Thoracic aorta (tissue), 2 donors: ENCODE data around the gene DUSP15. TPM values are rescaled to one million over a fixed set of nuclear protein-coding genes. Genes with fewer than 3 reads are reported as not detected.

Experiments
- ATAC-seq: fragments of 150-250 bp; one replicate; pipeline ENCODE4 v1.8.0; 2017; ENCODE audit warnings: low read depth; ENCODE audit not compliant: insufficient number of reproducible peaks, low FRiP score
- DNase-seq: peaks from one replicate; pipeline ENCODE4 v3.0.0-alpha.2; 2020; ENCODE audit warnings: low spot score
- H3K27ac ChIP-seq, 2 donors: fragments of 200-600 bp; sonication (generic); 1 replicate in 1 of 2; 2 replicates in 1 of 2; pipeline ENCODE4 v1.5.1; 2016; ENCODE audit warnings: mild to moderate bottlenecking in 2 of 2, moderate library complexity in 2 of 2
- H3K27me3 ChIP-seq: fragments of 200-600 bp; sonication (generic); replicated peaks from 2 replicates; pipeline ENCODE4 v1.6.0; 2016; ENCODE audit warnings: mild to moderate bottlenecking; ENCODE audit not compliant: insufficient read depth
- H3K36me3 ChIP-seq: fragments of 200-600 bp; sonication (generic); one replicate; pipeline ENCODE4 v1.5.1; 2016
- H3K4me1 ChIP-seq, 2 donors: fragments of 200-600 bp; sonication (generic); 1 replicate in 1 of 2; 2 replicates in 1 of 2; pipeline versions ENCODE4 v1.5.1 to v1.6.0; 2016; ENCODE audit warnings: low read depth in 2 of 2, mild to moderate bottlenecking in 1 of 2; ENCODE audit not compliant: control insufficient read depth in 1 of 2
- H3K4me3 ChIP-seq: fragments of 200-600 bp; sonication (generic); 2 replicates; pipeline ENCODE4 v1.5.1; 2016; ENCODE audit warnings: mild to moderate bottlenecking
- H3K9me3 ChIP-seq: fragments of 200-600 bp; sonication (generic); 2 replicates; pipeline ENCODE4 v1.5.1; 2016
- CTCF ChIP-seq: fragments of 200-600 bp; sonication (generic); IDR thresholded peaks from one replicate; pipeline ENCODE4 v1.5.1; 2019; ENCODE audit warnings: antibody characterized with exemption
- total RNA-seq, 2 donors: library from RNA; depleted of rRNA; stranded (reverse); fragments of >200 nt; gene quantifications; one replicate each; pipeline versions ENCODE4 v1.1.0 to v1.2.3, GENCODE V29; 2016

DUSP15 gene
- total RNA-seq, 2 donors from 2014 or later, result 3.9 to 5.6 TPM

GRCh38 chr20:31875671-31876070 is 5.3 kb upstream of the DUSP15 start:
- Histone ChIP-seq H3K4me3 (no peak overlapping the region), H3K9me3 (no peaks in the 10 kb centered on the region), H3K36me3 (no peaks in the 10 kb centered on the region), H3K27ac (no peak overlapping the region), H3K4me1 (peaks cover 0 to 12% of the 10 kb centered on the region in 2 donors), H3K27me3 (no peaks in the 10 kb centered on the region)
- DNase-seq (no peak), ATAC-seq (no peak)
- no peak for TF ChIP-seq CTCF

- no peak for ATAC-seq
- Histone ChIP-seq H3K9me3 (no peaks in the 10 kb centered on the region), H3K4me1 (peaks cover 8 to 31% of the 10 kb centered on the region in 2 donors), H3K27me3 (no peaks in the 10 kb centered on the region), H3K36me3 (no peaks in the 10 kb centered on the region), H3K4me3 (no peak overlapping the region), H3K27ac (no peak overlapping the region)
- TF ChIP-seq CTCF, result no peak
- DNase-seq, result no peak
Measured at GRCh38 chr20:31872406-31872805, 2.1 kb upstream of the DUSP15 start.

GRCh38 chr20:31871618-31871954 is 1.3 kb upstream of the DUSP15 start:
- Histone ChIP-seq H3K27ac (no peak overlapping the region), H3K9me3 (no peaks in the 10 kb centered on the region), H3K36me3 (no peaks in the 10 kb centered on the region), H3K4me3 (no peak overlapping the region), H3K27me3 (no peaks in the 10 kb centered on the region), H3K4me1 (peaks cover 8 to 31% of the 10 kb centered on the region in 2 donors)
- no peak for DNase-seq
- no peak for ATAC-seq
- no peak for TF ChIP-seq CTCF

- no peak for ATAC-seq
- H3K9me3 ChIP-seq, result no peaks in the 10 kb centered on the region
Measured at GRCh38 chr20:31870726-31871617, 645 bp upstream of the DUSP15 start.

GRCh38 chr20:31869673-31869941 is 720 bp downstream of the DUSP15 start:
- no peak for TF ChIP-seq CTCF
- no peaks in the 10 kb centered on the region for H3K27me3 ChIP-seq
- peak overlapping the region; percentile 77 for H3K4me3 ChIP-seq
- no peaks in the 10 kb centered on the region for H3K36me3 ChIP-seq
- DNase-seq (no peak), ATAC-seq (no peak)
- no peaks in the 10 kb centered on the region for H3K9me3 ChIP-seq
- H3K27ac ChIP-seq, result peak overlapping the region; percentile 32 to 41
- peaks cover 8 to 31% of the 10 kb centered on the region in 2 donors for H3K4me1 ChIP-seq

More at GRCh38 chr20:31870726-31871617, 645 bp upstream of the DUSP15 start:
- TF ChIP-seq CTCF, result no peak
- H3K4me1 ChIP-seq, result peaks cover 8 to 31% of the 10 kb centered on the region in 2 donors
- no peaks in the 10 kb centered on the region for H3K36me3 ChIP-seq
- H3K27me3 ChIP-seq, result no peaks in the 10 kb centered on the region
- H3K4me3 ChIP-seq, result peak overlapping the region; percentile 77
- no peak for DNase-seq
- peak overlapping the region; percentile 37 to 58 for H3K27ac ChIP-seq
